ENCODE measurements around the gene NTF4. TPM values are rescaled to one million over a fixed set of nuclear protein-coding genes. Genes with fewer than 3 reads are reported as not detected.

The NTF4 gene
- total RNA-seq, 1 donor from 2014 or later = 0.58 TPM

- DNase-seq (ENCODE audit: low read depth) = no peak
- peaks cover 39% of the 10 kb centered on the region for H3K27me3 ChIP-seq (ENCODE audit: control insufficient read depth, insufficient read depth, low read length)
- TF ChIP-seq, protein P1, sequence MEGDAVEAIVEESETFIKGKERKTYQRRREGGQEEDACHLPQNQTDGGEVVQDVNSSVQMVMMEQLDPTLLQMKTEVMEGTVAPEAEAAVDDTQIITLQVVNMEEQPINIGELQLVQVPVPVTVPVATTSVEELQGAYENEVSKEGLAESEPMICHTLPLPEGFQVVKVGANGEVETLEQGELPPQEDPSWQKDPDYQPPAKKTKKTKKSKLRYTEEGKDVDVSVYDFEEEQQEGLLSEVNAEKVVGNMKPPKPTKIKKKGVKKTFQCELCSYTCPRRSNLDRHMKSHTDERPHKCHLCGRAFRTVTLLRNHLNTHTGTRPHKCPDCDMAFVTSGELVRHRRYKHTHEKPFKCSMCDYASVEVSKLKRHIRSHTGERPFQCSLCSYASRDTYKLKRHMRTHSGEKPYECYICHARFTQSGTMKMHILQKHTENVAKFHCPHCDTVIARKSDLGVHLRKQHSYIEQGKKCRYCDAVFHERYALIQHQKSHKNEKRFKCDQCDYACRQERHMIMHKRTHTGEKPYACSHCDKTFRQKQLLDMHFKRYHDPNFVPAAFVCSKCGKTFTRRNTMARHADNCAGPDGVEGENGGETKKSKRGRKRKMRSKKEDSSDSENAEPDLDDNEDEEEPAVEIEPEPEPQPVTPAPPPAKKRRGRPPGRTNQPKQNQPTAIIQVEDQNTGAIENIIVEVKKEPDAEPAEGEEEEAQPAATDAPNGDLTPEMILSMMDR (IDR thresholded peaks at IDR 0.05; ENCODE audit: insufficient read depth, low read length, poor library complexity, severe bottlenecking) = no peak
- no peak overlapping the region for H3K4me3 ChIP-seq (ENCODE audit: low read depth, low read length)
- H3K36me3 ChIP-seq (ENCODE audit: control insufficient read depth, insufficient read depth, low read length) = no peaks in the 10 kb centered on the region
These were observed 7.4 kb upstream of the NTF4 start for GRCh38 chr19:49071860-49072547.

- Histone ChIP-seq H3K4me3 (ENCODE audit: low read depth, low read length) (no peak overlapping the region), H3K27me3 (ENCODE audit: control insufficient read depth, insufficient read depth, low read length) (peaks cover 54% of the 10 kb centered on the region), H3K36me3 (ENCODE audit: control insufficient read depth, insufficient read depth, low read length) (no peaks in the 10 kb centered on the region)
- no peak for DNase-seq (ENCODE audit: low read depth)
- TF ChIP-seq, protein P1 (IDR thresholded peaks at IDR 0.05; ENCODE audit: insufficient read depth, low read length, poor library complexity, severe bottlenecking) = no peak
These were observed 5.8 kb upstream of the NTF4 start for GRCh38 chr19:49070416-49070815.

DNA sequence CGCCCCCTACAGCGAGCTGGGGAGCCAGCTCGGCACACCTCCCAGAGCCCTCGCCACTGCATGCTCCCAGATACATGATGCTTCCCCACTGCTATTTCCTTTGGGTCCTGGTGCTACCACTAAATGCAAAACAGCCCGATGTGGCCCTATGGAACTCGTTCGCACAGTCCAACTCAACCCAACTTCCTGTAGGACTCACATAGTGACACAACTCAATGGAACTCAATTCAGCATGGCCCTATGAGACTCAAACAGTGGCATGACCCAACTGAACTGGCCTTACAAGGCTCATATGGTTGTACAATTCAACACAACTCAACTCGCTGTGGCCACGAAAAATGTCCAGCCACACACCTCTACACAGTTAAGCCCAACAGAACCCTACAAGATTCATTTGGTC, 4.4 kb upstream of the NTF4 start:
- H3K27me3 ChIP-seq (ENCODE audit: control insufficient read depth, insufficient read depth, low read length) = peaks cover 57% of the 10 kb centered on the region

GRCh38 chr19:49067554-49067953, 2.9 kb upstream of the NTF4 start:
- Histone ChIP-seq H3K4me3 (ENCODE audit: low read depth, low read length) (no peak overlapping the region), H3K27me3 (ENCODE audit: control insufficient read depth, insufficient read depth, low read length) (peaks cover 44% of the 10 kb centered on the region), H3K36me3 (ENCODE audit: control insufficient read depth, insufficient read depth, low read length) (no peaks in the 10 kb centered on the region)
- TF ChIP-seq, protein P1 (IDR thresholded peaks at IDR 0.05; ENCODE audit: insufficient read depth, low read length, poor library complexity, severe bottlenecking) = no peak
- DNase-seq (ENCODE audit: low read depth) = no peak

More for the DNA sequence above, 4.4 kb upstream of the NTF4 start:
- H3K4me3 ChIP-seq (ENCODE audit: low read depth, low read length) = no peak overlapping the region
- no peaks in the 10 kb centered on the region for H3K36me3 ChIP-seq (ENCODE audit: control insufficient read depth, insufficient read depth, low read length)
- no peak for DNase-seq (ENCODE audit: low read depth)
- TF ChIP-seq, protein P1 (IDR thresholded peaks at IDR 0.05; ENCODE audit: insufficient read depth, low read length, poor library complexity, severe bottlenecking) = no peak

GRCh38 chr19:49065905-49066512, 1.4 kb upstream of the NTF4 start:
- TF ChIP-seq, protein P1 (IDR thresholded peaks at IDR 0.05; ENCODE audit: insufficient read depth, low read length, poor library complexity, severe bottlenecking) = no peak
- H3K36me3 ChIP-seq (ENCODE audit: control insufficient read depth, insufficient read depth, low read length) = no peaks in the 10 kb centered on the region
- no peak for DNase-seq (ENCODE audit: low read depth)
- H3K27me3 ChIP-seq (ENCODE audit: control insufficient read depth, insufficient read depth, low read length) = peaks cover 32% of the 10 kb centered on the region
- H3K4me3 ChIP-seq (ENCODE audit: low read depth, low read length) = no peak overlapping the region
